HepG2 (cell line): ENCODE results near the gene ZDHHC14. TPM values are rescaled to one million over a fixed set of nuclear protein-coding genes. Genes with fewer than 3 reads are reported as not detected.
A peak's percentile ranks its signal among the peaks of the same experiment; 100 is the strongest.

ENCODE experiments used
- ATAC-seq: fragments of 200-7000 bp; cut with Tn5 transposase; 3 replicates; pipeline ENCODE4 v1.9.1; 2020; ENCODE audit warnings: mild to moderate bottlenecking, moderate library complexity
- BruUV-seq: library from RNA; stranded (reverse); fragments of 400-500 nt; replicated peaks from 2 replicates; lab custom pipeline; 2021; lab: Mats Ljungman, UMichigan
- CTCF ChIA-PET: fragments of 300-600 bp; formaldehyde crosslinking; extraction: SDS; loops from one replicate; lab custom pipeline; 2021; ENCODE audit warnings: low total read pairs, inconsistent platforms, low intra/inter-chr PET ratio; lab: Yijun Ruan, JAX
- POLR2A ChIA-PET: fragments of 350-600 bp; sonication (Branson Sonifier 250); formaldehyde crosslinking; loops from one replicate; lab custom pipeline; 2020; ENCODE audit warnings: antibody characterized with exemption, inconsistent platforms; lab: Yijun Ruan, JAX
- DNase-seq: peaks from one replicate; pipeline ENCODE4 v3.0.0-alpha.2; 2015; ENCODE audit warnings: low spot score
- FAIRE-seq: peaks from 3 replicates; lab custom pipeline; 2011; peaks lifted over from hg19 to GRCh38; lab: Jason Lieb, UNC
- H2AFZ ChIP-seq: one replicate; pipeline ENCODE4 v1.6.1; 2011; ENCODE audit warnings: low read length, inconsistent platforms
- H3K27ac ChIP-seq: fragments of 300-600 bp; 3 replicates; pipeline ENCODE4 v1.8.0; 2011; ENCODE audit warnings: mixed run types, mild to moderate bottlenecking, mixed read lengths, low read length, inconsistent platforms; ENCODE audit not compliant: insufficient read depth; ENCODE audit errors: extremely low read length
- H3K27me3 ChIP-seq, 2 experiments: fragments of 200-600 bp in 1 of 2; 2 replicates in 1 of 2; 3 replicates in 1 of 2; pipeline versions ENCODE4 v1.6.0 to v1.8.0; 2011; ENCODE audit warnings: low read length in 2 of 2, mild to moderate bottlenecking in 2 of 2, moderate library complexity in 2 of 2, inconsistent platforms in 1 of 2; ENCODE audit not compliant: insufficient read depth in 2 of 2, control insufficient read depth in 1 of 2
- H3K36me3 ChIP-seq, 2 experiments: fragments of 200-600 bp in 1 of 2; replicated peaks in 1 of 2; 2 replicates in 1 of 2; 3 replicates in 1 of 2; pipeline versions ENCODE4 v1.5.1 to v1.8.0; 2011; ENCODE audit warnings: low read length in 2 of 2, inconsistent platforms in 1 of 2; ENCODE audit not compliant: insufficient read depth in 2 of 2, control insufficient read depth in 1 of 2
- H3K4me1 ChIP-seq: 2 replicates; pipeline ENCODE4 v1.5.1; 2012; ENCODE audit warnings: low read length, inconsistent platforms; ENCODE audit not compliant: insufficient read depth
- H3K4me2 ChIP-seq: 2 replicates; pipeline ENCODE4 v1.6.0; 2011; ENCODE audit warnings: low read depth, low read length, inconsistent platforms
- H3K4me3 ChIP-seq, 3 experiments: fragments of 200-600 bp in 1 of 3; sonication (generic), shearing (Covaris generic) in 1 of 3; replicated peaks in 1 of 3; 2 replicates each; pipeline ENCODE4 v1.5.1; 2011 to 2016; ENCODE audit warnings: low read length in 3 of 3, inconsistent platforms in 2 of 3, low read depth in 2 of 3, mild to moderate bottlenecking in 2 of 3, control low read depth in 1 of 3, mixed read lengths in 1 of 3; ENCODE audit not compliant: insufficient read depth in 1 of 3
- H3K79me2 ChIP-seq: one replicate; pipeline ENCODE4 v1.6.1; 2011; ENCODE audit warnings: low read length, inconsistent platforms; ENCODE audit not compliant: insufficient read depth
- H3K9ac ChIP-seq: 2 replicates; pipeline ENCODE4 v1.6.0; 2011; ENCODE audit warnings: mild to moderate bottlenecking, low read depth, low read length, inconsistent platforms; ENCODE audit not compliant: insufficient read depth
- H3K9me3 ChIP-seq: 2 replicates; pipeline ENCODE4 v1.5.1; 2012; ENCODE audit warnings: mild to moderate bottlenecking, low read length
- H4K20me1 ChIP-seq: 2 replicates; pipeline ENCODE4 v1.6.0; 2011; ENCODE audit warnings: inconsistent platforms, mild to moderate bottlenecking, low read length, moderate library complexity; ENCODE audit not compliant: insufficient read depth
- MTF1 ChIP-seq: sonication (generic); formaldehyde crosslinking; IDR thresholded peaks from 2 replicates; pipeline ENCODE4 v1.5.0; 2020; ENCODE audit warnings: missing genetic modification reagents
- YY1 ChIP-seq: IDR thresholded peaks from 2 replicates; pipeline ENCODE4 v1.6.1; 2011; ENCODE audit warnings: low read length, low read depth, moderate library complexity, mild to moderate bottlenecking; ENCODE audit not compliant: insufficient read depth, insufficient replicate concordance
- ZNF282 ChIP-seq: fragments of 450-650 bp; IDR thresholded peaks from 2 replicates; pipeline ENCODE4 v1.6.1; 2018; ENCODE audit not compliant: partially characterized antibody
- ZNF451 ChIP-seq: sonication (generic); formaldehyde crosslinking; IDR thresholded peaks from 2 replicates; pipeline ENCODE4 v1.5.0; 2020; ENCODE audit warnings: mild to moderate bottlenecking, missing genetic modification reagents
- ZNF687 ChIP-seq: sonication (generic); formaldehyde crosslinking; IDR thresholded peaks from 2 replicates; pipeline ENCODE4 v1.5.1; 2020; ENCODE audit warnings: mild to moderate bottlenecking, missing genetic modification reagents, moderate library complexity
- ZSCAN20 ChIP-seq: sonication (generic); formaldehyde crosslinking; IDR thresholded peaks from 2 replicates; pipeline ENCODE4 v1.4.0; 2020; ENCODE audit warnings: missing genetic modification reagents, mild to moderate bottlenecking, borderline replicate concordance
- WGBS: methylation state at CpG from one replicate; pipeline ENCODE4 v1.1.6; 2017; ENCODE audit warnings: low lambda C conversion rate; 5-methylcytosine and 5-hydroxymethylcytosine counted together
- in situ Hi-C: cut with HindIII; loops from 2 replicates; pipeline ENCODE4 v1.10.0; 2017; ENCODE audit warnings: low pct_unique_long_range_greater_than_20kb; ENCODE audit not compliant: extremely low pct_ligation_motif_present
- intact Hi-C: fragments of 100-400 bp; cut with micrococcal nuclease; formaldehyde crosslinking; loops from one replicate; pipeline ENCODE4 v1.10.0; 2022; ENCODE audit not compliant: unreplicated experiment
- polyA plus RNA-seq, 8 experiments: library from polyadenylated mRNA; depleted of rRNA in 3 of 8; stranded (reverse) in 7 of 8; unstranded in 1 of 8; fragments of >200 nt; fragmentation: Illumina TruSeq in 4 of 8; extraction: Trizol in 4 of 8; gene quantifications; 2 replicates each; pipeline versions ENCODE4 v1.2.1 to v1.2.3, GENCODE V29; 2011 to 2016; ENCODE audit warnings: low read depth in 4 of 8, missing spikeins in 1 of 8, mixed read lengths in 1 of 8; ENCODE audit not compliant: insufficient read depth in 1 of 8
- total RNA-seq, 5 experiments: library from RNA; depleted of rRNA; stranded (reverse); fragments of >200 nt; fragmentation: Illumina TruSeq; extraction: Trizol; gene quantifications; 2 replicates each; pipeline ENCODE4 v1.2.3, GENCODE V29; 2016; ENCODE audit warnings: low read depth in 1 of 5
- TF ChIP-seq, protein P1 (sequence below): sonication (generic); formaldehyde crosslinking; IDR thresholded peaks from 2 replicates; pipeline ENCODE4 v1.4.0; 2020; ENCODE audit warnings: mild to moderate bottlenecking, low read depth, missing genetic modification reagents

The ZDHHC14 gene
- total and polyA plus RNA-seq, 2 of the 13 experiments (the other 11 are each of a cell fraction or from before 2014, with no cell fraction given) = 3.7 to 9.5 TPM

- BruUV-seq = no TSS peak
- WGBS = 87% methylated on average over 13 of the region's 13 CpGs
- Histone ChIP-seq H3K4me1 (peaks cover 26% of the 10 kb centered on the region), H3K4me3 (no peak overlapping the region), H3K36me3 (no peaks in the 10 kb centered on the region), H4K20me1 (no peaks in the 10 kb centered on the region), H3K9ac (no peak overlapping the region), H2AFZ (no peak overlapping the region), H3K4me2 (no peak overlapping the region), H3K27me3 (no peaks in the 10 kb centered on the region), H3K79me2 (no peaks in the 10 kb centered on the region), H3K27ac (no peak overlapping the region), H3K9me3 (no peaks in the 10 kb centered on the region)
- CTCF ChIA-PET = no interaction called here
- ATAC-seq (no peak), DNase-seq (no peak), FAIRE-seq (no peak)
- intact Hi-C loops = no loop called here
- POLR2A ChIA-PET = no interaction called here
- TF ChIP-seq ZSCAN20 (CRISPR knock-in tag) (no peak), MTF1 (CRISPR knock-in tag) (no peak), YY1 (no peak), ZNF451 (CRISPR knock-in tag) (no peak), ZNF282 (no peak)
- in situ Hi-C loops = no loop called here
Measured at GRCh38 chr6:157436219-157436943, 55.4 kb downstream of the ZDHHC14 start.

GRCh38 chr6:157436944-157437336 lies 56.0 kb downstream of the ZDHHC14 start:
- no peaks in the 10 kb centered on the region for H3K9me3 ChIP-seq
- ChIA-PET POLR2A (no interaction called here), CTCF (no interaction called here)
- BruUV-seq = no TSS peak
- DNase-seq = no peak
- H4K20me1 ChIP-seq = no peaks in the 10 kb centered on the region
- FAIRE-seq = no peak
- no peak overlapping the region for H3K9ac ChIP-seq
- in situ Hi-C loops (no loop called here), intact Hi-C loops (no loop called here)
- no peaks in the 10 kb centered on the region for H3K79me2 ChIP-seq
- WGBS = 85% methylated on average over 4 of the region's 4 CpGs
- no peaks in the 10 kb centered on the region for H3K36me3 ChIP-seq
- peaks cover 22% of the 10 kb centered on the region for H3K4me1 ChIP-seq
- no peak overlapping the region for H2AFZ ChIP-seq
- no peaks in the 10 kb centered on the region for H3K27me3 ChIP-seq
- TF ChIP-seq, protein P1, sequence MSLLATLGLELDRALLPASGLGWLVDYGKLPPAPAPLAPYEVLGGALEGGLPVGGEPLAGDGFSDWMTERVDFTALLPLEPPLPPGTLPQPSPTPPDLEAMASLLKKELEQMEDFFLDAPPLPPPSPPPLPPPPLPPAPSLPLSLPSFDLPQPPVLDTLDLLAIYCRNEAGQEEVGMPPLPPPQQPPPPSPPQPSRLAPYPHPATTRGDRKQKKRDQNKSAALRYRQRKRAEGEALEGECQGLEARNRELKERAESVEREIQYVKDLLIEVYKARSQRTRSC (CRISPR knock-in tag) = no peak
- 0 out of 2 replicates have a peak, but pooled peaks have one; percentile 20 for TF ChIP-seq ZNF687 (CRISPR knock-in tag)
- H3K27ac ChIP-seq = no peak overlapping the region
- no peak overlapping the region for H3K4me3 ChIP-seq
- no peak overlapping the region for H3K4me2 ChIP-seq
- ATAC-seq = no peak
